Hepatocyte (in vitro differentiated cells): ENCODE data around the gene ZSCAN20. TPM values are rescaled to one million over a fixed set of nuclear protein-coding genes. Genes with fewer than 3 reads are reported as not detected.

Experiments used
- DNase-seq: peaks from one replicate; pipeline ENCODE4 v3.0.0-alpha.2; 2016; ENCODE audit warnings: low spot score
- H2AFZ ChIP-seq: fragments of 200-600 bp; sonication (generic); 2 replicates; pipeline ENCODE4 v1.6.0; 2016; ENCODE audit warnings: antibody characterized with exemption, mild to moderate bottlenecking
- H3K27ac ChIP-seq: fragments of 200-600 bp; sonication (generic); 2 replicates; pipeline ENCODE4 v1.5.1; 2016; ENCODE audit warnings: mild to moderate bottlenecking
- H3K27me3 ChIP-seq: fragments of 200-600 bp; sonication (generic); 2 replicates; pipeline ENCODE4 v1.6.1; 2016
- H3K36me3 ChIP-seq: fragments of 200-600 bp; sonication (generic); replicated peaks from 2 replicates; pipeline ENCODE4 v1.5.1; 2016; ENCODE audit warnings: low read depth; ENCODE audit not compliant: insufficient read depth
- H3K4me1 ChIP-seq: fragments of 200-600 bp; sonication (generic); 2 replicates; pipeline ENCODE4 v1.5.1; 2016; ENCODE audit warnings: mild to moderate bottlenecking, moderate library complexity; ENCODE audit not compliant: insufficient read depth
- H3K4me2 ChIP-seq: fragments of 200-600 bp; sonication (generic); 2 replicates; pipeline ENCODE4 v1.6.0; 2016
- H3K4me3 ChIP-seq: fragments of 200-600 bp; sonication (generic); 2 replicates; pipeline ENCODE4 v1.5.1; 2016; ENCODE audit warnings: mild to moderate bottlenecking
- H3K79me2 ChIP-seq: fragments of 200-600 bp; sonication (generic); 2 replicates; pipeline ENCODE4 v1.6.0; 2017; ENCODE audit warnings: mild to moderate bottlenecking
- H3K9me2 ChIP-seq: fragments of 200-600 bp; sonication (generic); replicated peaks from 2 replicates; pipeline ENCODE4 v1.6.0; 2017; ENCODE audit warnings: mild to moderate bottlenecking; ENCODE audit not compliant: insufficient read depth
- H3K9me3 ChIP-seq: fragments of 200-600 bp; sonication (generic); 2 replicates; pipeline ENCODE4 v1.5.1; 2016; ENCODE audit warnings: low read depth, mild to moderate bottlenecking
- H4K20me1 ChIP-seq: fragments of 200-600 bp; sonication (generic); 2 replicates; pipeline ENCODE4 v1.6.0; 2016; ENCODE audit warnings: mild to moderate bottlenecking; ENCODE audit not compliant: insufficient read depth, poor library complexity, severe bottlenecking
- CTCF ChIP-seq: fragments of 200-600 bp; sonication (generic); IDR thresholded peaks from 2 replicates; pipeline ENCODE4 v1.5.1; 2016; ENCODE audit warnings: antibody characterized with exemption, mild to moderate bottlenecking; ENCODE audit not compliant: poor library complexity
- EZH2 ChIP-seq: fragments of 200-600 bp; sonication (generic); IDR thresholded peaks from 2 replicates; pipeline ENCODE4 v1.6.1; 2016; ENCODE audit warnings: antibody characterized with exemption, mild to moderate bottlenecking, borderline replicate concordance
- EZH2phosphoT487 ChIP-seq: fragments of 200-600 bp; sonication (generic); IDR thresholded peaks from one replicate; pipeline ENCODE4 v1.6.1; 2018; ENCODE audit warnings: antibody characterized with exemption, mild to moderate bottlenecking, low read depth, moderate library complexity; ENCODE audit not compliant: unreplicated experiment, severe bottlenecking
- WGBS: methylation state at CpG from one replicate; pipeline ENCODE4 v1.1.6; 2016; ENCODE audit warnings: low lambda C conversion rate; ENCODE audit errors: missing lambda C conversion rate; 5-methylcytosine and 5-hydroxymethylcytosine counted together
- polyA plus RNA-seq: library from polyadenylated mRNA; unstranded; fragments of >200 nt; fragmentation: Nextera tagmentation; extraction: Ambion mirVana; gene quantifications from 2 replicates; pipeline ENCODE4 v1.2.1, GENCODE V29; 2016
- total RNA-seq: library from RNA; depleted of rRNA; stranded (reverse); fragments of >200 nt; gene quantifications from 2 replicates; pipeline ENCODE4 v1.2.3, GENCODE V29; 2014

The ZSCAN20 gene
- total and polyA plus RNA-seq, 2 experiments from 2014 or later: 0.98 to 6.8 TPM

- no peaks in the 10 kb centered on the region for H3K9me3 ChIP-seq
- peaks cover 6% of the 10 kb centered on the region for H3K4me1 ChIP-seq
- TF ChIP-seq EZH2 (no peak), CTCF (no peak), EZH2phosphoT487 (no peak)
- peaks cover 15% of the 10 kb centered on the region for H3K79me2 ChIP-seq
- no peaks in the 10 kb centered on the region for H4K20me1 ChIP-seq
- no peak overlapping the region for H3K27ac ChIP-seq
- H3K4me3 ChIP-seq: no peak overlapping the region
- H2AFZ ChIP-seq: no peak overlapping the region
- no peaks in the 10 kb centered on the region for H3K36me3 ChIP-seq
- no peak overlapping the region for H3K4me2 ChIP-seq
- H3K9me2 ChIP-seq: no peaks in the 10 kb centered on the region
- no peak for DNase-seq
- H3K27me3 ChIP-seq: no peaks in the 10 kb centered on the region
Measured at GRCh38 chr1:33473900-33474299, 1.5 kb downstream of the ZSCAN20 start.

DNA sequence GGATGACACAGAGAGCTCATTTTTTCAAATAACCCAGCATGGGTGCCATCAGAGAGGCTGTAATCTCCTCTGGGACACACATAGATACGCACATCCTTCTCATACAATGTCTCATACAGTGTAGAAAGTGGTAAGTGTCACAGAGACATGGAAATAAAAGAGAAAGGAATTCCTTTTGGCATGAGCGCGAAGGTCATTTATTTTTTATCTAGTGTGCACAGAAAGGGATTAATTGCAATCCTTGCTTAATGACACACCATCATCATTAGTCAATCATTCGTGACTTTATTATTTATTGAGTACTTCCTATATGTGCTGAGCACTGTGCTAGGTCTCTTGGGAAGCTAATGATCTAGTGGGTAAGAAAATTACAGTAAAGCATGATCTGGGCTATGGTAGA is 5.0 kb downstream of the ZSCAN20 start:
- Histone ChIP-seq H3K4me1 (peaks cover 6% of the 10 kb centered on the region), H3K36me3 (no peaks in the 10 kb centered on the region), H3K4me2 (no peak overlapping the region), H3K9me3 (no peaks in the 10 kb centered on the region), H3K9me2 (no peaks in the 10 kb centered on the region), H4K20me1 (no peaks in the 10 kb centered on the region), H3K27me3 (no peaks in the 10 kb centered on the region), H3K79me2 (peaks cover 15% of the 10 kb centered on the region), H3K4me3 (no peak overlapping the region), H2AFZ (no peak overlapping the region), H3K27ac (no peak overlapping the region)
- 72% methylated on average over 4 of the region's 4 CpGs for WGBS
- DNase-seq: no peak
- TF ChIP-seq EZH2phosphoT487 (no peak), CTCF (no peak), EZH2 (no peak)

- WGBS: 95% methylated on average over 2 of the region's 2 CpGs
- Histone ChIP-seq H3K9me2 (no peaks in the 10 kb centered on the region), H3K4me1 (no peaks in the 10 kb centered on the region), H3K79me2 (peaks cover under 1% of the 10 kb centered on the region), H2AFZ (no peak overlapping the region), H3K4me3 (no peak overlapping the region), H3K27me3 (no peaks in the 10 kb centered on the region), H4K20me1 (no peaks in the 10 kb centered on the region), H3K27ac (no peak overlapping the region), H3K4me2 (no peak overlapping the region), H3K36me3 (peaks cover 7% of the 10 kb centered on the region), H3K9me3 (no peaks in the 10 kb centered on the region)
- no peak for DNase-seq
- TF ChIP-seq EZH2phosphoT487 (no peak), CTCF (no peak), EZH2 (no peak)
Measured at GRCh38 chr1:33482412-33482811, 10.0 kb downstream of the ZSCAN20 start.

GRCh38 chr1:33488624-33489023 is 16.2 kb downstream of the ZSCAN20 start:
- H3K79me2 ChIP-seq: no peaks in the 10 kb centered on the region
- H2AFZ ChIP-seq: no peak overlapping the region
- no peaks in the 10 kb centered on the region for H3K9me3 ChIP-seq
- H4K20me1 ChIP-seq: no peaks in the 10 kb centered on the region
- H3K27me3 ChIP-seq: no peaks in the 10 kb centered on the region
- H3K4me2 ChIP-seq: no peak overlapping the region
- no peak overlapping the region for H3K4me3 ChIP-seq
- H3K27ac ChIP-seq: no peak overlapping the region
- no peak for DNase-seq
- H3K9me2 ChIP-seq: no peaks in the 10 kb centered on the region
- no peaks in the 10 kb centered on the region for H3K4me1 ChIP-seq
- TF ChIP-seq EZH2phosphoT487: no peak
- TF ChIP-seq CTCF: no peak
- TF ChIP-seq EZH2: no peak
- peaks cover 7% of the 10 kb centered on the region for H3K36me3 ChIP-seq
- WGBS: 95% methylated on average over 2 of the region's 2 CpGs
